TTC549 (cell line): ENCODE measurements around the gene MYO3B.
"Not testable (repeated sequence)": the region's sequence is repeated elsewhere in the genome, so short reads cannot be mapped to it uniquely, and the experiment has no call there.

ENCODE experiments used
- FAIRE-seq: peaks from 2 replicates; lab custom pipeline; 2012; peaks lifted over from hg19 to GRCh38; lab: Jason Lieb, UNC

The MYO3B gene

DNA sequence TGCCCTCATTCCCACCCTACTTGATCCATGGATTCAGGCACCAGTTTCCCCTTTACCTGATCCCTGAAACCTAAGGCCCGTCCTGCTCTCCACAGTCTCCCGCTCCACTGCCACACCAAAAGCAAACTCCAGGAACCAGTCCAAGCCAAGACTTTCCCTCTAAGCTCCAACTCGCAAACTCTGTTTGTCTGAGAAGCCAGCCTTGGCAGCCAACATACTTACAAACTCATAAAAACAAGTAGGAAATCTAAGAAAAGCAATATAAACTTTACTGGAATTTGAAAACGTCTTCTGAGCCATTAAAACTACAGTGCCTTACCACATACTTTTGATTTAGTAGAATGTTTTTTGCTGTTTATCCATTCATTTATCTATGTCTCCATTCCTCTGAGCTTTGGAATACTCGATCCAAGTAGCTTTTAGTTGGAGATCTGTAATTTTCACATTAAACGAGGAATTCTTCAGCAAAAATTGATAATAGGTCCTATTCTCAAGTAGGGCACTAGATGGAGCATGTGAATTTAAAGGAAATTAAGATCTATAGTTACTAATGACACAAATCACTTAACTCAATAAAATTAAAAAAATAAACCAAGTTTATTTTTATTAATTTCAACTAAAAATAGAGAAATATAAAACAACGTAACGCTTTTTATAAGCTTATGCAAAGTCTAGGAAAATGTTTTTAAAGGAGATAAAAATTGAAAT lies 199.7 kb downstream of the MYO3B start:
- peak; percentile 73 for FAIRE-seq

DNA sequence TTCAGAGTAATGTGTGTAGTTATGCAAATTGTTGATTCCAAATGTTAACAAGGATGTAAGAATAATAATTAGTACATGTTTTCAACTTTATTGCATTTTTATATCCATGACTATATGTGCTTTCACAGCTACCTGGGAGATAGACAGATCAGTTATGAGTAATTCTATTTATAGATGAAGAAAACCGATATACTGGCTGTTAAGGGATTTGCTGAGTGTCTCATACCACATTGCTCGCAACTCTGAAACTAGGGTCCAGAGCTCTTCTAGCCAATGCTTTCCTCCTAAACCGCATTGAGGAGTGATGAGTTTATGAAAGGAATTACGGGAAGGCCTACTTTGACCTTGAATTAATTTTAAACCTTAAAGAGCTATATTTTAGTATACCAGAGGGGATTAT lies 202.3 kb downstream of the MYO3B start:
- no peak for FAIRE-seq

DNA sequence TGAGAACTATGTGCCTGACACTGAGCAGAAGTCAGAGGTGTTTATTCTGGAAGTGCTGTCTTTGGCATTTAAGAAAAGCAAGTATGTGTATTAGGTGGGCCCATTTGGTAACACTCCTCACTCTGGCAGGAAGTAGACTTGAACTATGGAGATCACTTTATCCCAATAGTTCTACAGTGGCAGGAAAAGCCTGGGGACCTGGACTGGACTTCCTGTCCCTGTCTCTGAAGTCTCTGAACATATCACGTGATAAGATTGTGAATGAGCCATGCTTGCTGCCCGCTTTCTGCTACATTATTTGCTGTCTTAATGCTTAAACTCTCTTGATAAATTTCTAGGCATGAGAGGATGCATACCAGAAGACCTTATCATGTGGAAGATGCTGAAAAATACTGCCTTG lies 203.7 kb downstream of the MYO3B start:
- FAIRE-seq: no peak

DNA sequence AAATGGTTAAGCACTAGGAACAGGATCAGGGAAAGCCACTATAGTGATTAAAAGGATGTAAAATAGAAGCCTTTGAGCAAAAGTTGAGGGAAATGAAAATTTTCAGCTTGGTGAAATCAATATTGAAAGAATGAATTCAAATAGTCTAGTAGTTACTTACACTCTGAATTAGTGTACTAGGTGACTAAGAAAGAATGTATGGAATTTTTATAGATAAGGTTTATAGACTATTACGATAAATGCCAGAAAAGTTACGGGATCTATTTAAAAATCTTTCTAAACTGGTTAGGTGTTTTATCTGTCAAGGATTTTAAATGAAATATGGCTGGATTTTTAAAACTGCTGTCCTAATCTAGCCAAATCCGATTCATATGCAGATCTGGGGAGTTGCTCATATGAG lies 208.6 kb downstream of the MYO3B start:
- FAIRE-seq: no peak

DNA sequence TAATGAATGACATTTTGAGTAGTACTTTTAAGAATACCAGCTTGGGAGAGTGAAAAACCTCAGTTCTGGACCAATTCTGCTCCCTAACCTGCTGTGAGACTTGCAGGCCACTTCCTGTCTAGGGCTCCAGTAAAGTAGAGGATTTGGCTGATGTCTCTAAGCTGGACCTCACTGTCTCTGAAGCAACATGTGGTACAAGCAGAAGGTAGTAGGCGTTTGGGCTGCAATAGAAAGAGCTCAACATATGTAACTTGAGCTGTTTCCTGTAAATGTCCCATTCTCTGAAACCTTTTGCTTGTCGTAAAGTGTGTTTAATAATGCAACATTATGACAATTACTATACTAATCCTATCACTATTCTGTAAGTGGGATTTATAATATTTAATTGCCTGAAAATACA lies 213.1 kb downstream of the MYO3B start:
- FAIRE-seq: no peak

DNA sequence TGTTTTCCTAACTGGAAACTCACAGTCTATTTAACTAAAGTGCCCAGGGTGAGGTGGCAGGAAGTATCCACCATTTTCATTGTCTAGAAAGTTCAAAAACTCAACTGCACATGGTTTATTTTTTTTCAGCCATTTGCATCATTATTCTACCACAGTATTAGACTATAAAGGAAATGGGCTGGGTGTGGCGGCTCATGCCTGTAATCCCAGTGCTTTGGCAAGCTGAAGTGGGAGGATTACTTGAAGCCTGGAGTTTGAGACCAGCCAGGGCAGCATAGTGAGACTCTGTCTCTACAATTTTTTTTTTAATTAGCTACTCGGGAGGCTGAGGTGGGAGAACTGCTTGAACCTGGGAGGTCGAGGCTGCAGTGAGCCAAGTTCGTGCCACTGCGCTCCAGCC lies 213.8 kb downstream of the MYO3B start:
- FAIRE-seq: no peak

DNA sequence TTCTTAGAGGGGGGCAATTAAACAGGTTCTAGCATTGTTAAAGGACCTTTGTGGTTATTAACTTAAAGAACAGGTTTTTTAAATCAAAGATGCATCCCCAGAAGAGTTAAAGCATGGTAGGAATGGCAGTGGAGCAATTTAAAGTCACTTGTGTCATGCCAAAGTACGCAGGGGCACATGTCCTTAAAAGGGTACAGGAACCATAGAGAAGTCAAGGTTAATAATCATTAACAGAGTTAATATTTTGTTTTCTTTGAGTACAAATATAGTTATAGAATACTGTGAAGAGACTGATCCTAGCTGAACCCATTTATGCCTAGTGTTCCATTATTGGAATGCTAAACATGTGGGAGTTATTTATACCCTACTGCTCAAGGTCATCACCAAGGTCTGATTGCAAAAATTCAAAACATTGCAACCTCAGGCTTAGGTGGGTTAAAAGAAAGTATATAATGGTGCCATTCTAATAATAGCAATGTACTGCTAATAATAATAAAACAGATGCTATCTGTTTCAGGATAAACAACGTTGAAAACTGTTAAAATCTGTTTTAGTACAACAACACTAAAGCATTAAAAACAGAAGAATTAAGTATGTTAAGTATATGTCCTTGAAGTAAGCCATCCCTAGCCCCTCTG lies 216.0 kb downstream of the MYO3B start:
- no peak for FAIRE-seq

DNA sequence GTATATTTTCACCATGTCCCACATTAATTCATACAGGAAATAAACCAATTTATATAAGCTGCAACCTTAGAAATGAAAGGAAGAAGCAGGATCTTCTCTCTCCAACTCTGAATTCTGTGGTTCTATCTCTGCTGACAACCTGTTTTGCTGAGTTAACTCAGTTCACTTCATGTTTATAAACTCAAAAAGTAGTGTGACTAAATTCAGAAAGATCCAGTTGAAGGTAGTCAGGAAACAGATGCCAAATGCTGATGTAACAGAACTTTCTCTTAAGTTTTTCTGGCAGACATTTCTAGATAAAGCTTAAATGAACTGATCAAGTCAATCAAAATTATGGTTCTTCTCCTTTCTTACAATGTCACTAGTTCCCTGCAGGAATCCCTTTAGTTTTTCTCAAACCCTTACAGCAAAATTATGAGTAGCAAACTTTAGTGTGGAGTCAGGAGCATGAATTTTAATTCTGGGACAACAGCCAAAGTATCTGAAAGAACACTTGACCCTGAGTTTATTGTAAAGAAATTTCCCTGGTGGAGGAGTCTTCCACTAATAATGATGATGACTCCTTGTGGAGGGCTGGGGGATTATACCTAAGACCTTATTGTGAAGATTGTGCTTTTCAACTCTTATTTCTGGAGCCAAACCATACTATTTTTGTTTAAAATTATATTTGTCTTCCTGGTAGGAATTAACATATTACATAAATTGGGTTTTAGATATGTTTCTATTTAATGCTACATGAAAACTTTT lies 216.9 kb downstream of the MYO3B start:
- FAIRE-seq: no peak

DNA sequence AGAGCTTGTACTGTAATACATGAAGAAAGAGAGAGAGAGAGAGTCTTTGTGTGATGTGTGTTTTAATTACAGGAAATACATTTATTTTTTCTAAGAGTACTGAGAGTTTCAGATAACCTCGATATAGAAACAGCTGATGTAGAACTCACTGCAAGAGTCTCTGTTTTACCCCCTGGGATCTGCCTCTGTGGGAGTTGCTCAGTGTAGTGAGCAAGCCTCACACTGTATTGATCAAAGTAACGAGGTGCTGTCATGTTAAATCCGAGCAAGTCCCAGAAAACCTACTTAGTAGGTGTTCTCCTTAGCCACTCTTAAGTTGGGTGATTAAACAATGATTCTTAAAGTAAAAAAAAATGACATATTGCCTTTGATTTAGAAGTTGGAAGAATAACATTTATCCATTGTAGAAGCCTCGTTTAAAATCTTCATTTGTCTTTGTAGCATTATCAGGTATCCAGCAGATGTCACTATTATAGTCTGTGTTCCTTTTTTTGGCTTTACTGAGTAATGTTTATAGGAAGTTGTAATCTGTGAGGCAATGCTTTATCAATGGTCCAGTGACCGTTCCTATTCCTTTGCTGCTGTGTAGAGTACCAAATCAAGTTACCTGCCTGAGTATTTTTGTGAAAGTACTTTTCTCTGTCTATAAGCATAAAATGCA lies 219.0 kb downstream of the MYO3B start:
- FAIRE-seq: peak; percentile 49

DNA sequence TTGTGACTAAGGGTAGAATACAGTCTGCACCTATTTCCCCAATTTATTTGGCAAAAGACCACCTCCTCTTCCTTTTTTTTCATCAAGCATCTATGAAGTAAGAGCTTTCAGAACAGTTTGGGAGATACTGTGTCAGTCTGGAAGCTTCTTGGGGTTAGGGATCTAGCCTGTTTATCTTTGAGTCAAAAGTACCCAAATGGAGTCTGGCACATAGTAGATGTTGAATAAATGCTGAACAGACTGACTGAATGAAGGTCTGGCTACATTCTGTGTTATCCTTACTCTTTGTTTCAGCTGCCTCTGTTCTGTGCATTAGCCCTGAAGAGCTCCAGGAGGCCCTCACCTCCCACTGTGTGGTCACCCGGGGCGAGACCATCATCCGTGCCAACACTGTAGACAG lies 223.2 kb downstream of the MYO3B start:
- no peak for FAIRE-seq

DNA sequence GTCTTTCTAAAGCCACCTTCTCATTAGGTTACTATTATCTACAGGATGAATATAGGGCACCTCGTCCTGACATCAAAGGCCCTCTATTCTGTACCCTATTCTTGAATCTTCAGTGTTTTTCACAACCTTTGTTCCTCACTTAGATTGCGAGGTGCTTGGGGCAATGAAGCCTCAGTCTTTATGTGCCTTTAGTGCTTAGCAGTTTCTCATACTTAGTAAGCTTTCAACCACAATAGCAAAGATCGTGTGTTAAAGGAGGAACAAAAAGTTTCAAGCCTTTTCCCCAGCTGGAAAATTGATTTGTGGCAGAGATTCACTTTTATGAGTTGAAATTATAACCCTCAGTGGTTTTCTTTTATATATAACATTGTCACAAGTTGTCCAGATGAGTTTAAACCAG lies 226.9 kb downstream of the MYO3B start:
- FAIRE-seq: no peak

DNA sequence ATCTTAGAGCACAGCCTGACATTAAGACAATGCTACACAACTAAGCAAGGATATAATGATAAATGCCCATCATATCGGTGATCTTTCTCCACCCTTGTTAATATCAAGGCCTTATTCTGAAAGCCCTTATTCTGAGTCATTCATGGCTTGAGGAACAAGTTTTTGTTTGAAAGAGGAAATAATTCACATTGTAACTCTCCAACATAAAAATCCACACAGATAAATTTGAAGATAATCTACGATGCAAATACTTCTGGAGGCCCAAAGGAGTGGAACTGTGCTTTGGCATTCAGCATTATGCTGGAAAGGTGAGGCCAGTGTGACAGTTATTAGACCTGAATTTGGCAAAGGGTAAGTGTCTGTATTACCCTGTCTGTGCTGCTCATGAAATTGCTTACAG lies 227.4 kb downstream of the MYO3B start:
- FAIRE-seq: no peak

DNA sequence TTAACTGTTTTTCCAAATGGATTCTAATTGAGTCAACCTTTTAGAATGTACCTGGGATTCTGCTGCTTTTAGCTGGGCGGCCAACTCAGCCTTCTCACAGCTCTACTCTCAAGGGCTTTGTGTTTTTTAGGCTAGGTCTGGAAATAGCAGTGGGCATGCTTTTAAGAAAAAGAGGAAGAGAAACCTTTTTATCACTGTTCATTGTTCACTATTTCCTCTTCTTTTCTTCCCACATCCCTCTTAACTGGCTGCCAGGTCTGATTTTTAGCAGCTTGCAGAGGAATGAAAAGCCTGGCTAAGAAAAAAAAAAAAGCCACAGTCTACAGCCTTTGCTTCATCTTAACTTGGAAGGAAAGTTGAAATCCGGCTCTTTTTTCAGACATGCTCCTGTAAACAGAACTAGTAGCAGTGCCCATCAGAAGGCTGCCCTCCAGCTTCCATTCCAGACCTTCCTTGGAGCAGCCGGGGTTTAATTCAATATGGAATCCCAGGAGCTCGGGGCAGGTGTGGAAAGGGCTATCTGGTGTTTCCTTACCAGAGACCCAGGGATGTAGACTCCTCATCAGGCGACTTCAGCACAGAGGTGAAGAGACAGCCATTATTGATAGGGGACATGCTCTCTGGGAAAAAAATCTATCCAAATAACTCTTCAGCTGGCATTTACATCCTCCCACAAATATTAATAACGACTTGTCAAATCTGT lies 230.7 kb downstream of the MYO3B start:
- no peak for FAIRE-seq

DNA sequence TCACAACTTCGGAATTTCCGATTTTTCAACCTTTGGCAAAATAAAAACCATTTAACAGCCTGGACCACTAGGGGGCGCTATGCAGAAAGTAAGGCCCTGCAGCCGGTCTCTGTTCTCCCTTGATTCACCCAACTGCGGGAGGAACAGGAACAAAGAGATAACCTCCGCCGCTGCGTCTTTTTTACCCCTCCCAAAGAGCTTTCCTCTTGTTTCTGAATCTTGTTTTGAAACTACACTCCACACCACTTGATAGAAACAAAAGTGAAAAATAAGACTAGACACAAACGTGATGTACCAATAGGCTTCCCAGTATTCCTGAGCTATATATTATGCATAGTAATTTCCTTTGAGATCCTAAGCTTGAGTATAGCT lies 231.2 kb downstream of the MYO3B start:
- peak; percentile 62 for FAIRE-seq

DNA sequence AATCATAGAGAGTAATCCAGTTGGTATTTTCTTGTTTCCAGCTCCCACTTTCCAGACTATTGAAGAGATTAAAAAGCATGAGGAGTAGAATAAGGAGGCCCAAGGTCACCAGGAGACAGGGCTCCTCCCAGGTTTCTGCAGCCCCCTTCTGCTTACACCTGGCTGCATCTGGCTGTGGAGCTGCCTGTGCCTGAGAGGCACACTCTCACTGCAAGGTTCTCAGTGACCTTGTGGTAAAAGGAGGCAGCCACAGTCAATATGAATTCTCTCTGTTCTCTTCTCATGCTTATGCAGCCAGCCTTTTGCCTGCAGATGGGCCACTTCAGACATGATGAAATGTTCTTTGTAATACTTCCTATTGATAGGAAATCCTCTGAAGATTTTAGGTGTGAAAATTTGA lies 233.7 kb downstream of the MYO3B start:
- FAIRE-seq: no peak

DNA sequence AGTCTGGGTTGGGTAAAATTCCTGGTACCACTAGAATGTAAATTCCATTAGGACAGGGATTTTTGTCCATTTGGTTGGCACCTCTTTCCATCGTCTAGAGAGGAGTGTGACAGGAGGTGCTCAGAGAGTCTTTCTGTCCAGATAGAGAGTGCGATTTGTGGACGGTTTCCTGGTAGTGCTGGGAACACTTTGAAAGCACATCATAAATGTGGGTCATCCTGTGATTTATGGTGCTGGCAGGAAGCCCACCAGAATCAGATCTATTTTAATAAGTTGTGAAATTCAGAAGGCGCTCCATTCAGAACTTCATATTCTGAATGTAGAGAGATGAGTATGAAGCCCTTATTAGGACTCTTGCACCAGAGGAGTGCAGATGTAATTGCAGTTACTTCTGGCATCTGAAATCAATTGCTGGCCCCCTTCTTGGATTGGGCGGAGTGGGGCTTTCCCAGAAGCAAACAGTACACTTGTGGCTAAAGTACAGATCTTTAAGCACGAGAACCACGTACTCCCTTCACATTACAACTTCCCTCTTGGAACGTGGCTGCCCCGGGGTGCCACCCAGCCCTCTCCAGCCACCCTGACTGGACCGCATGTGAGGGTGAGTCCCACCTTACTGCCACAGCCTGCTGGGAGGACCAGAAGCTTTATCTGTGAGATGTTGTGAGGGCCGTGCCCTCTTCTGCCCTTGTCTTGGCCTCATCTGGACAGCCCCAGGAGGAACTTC lies 243.2 kb downstream of the MYO3B start:
- no peak for FAIRE-seq

DNA sequence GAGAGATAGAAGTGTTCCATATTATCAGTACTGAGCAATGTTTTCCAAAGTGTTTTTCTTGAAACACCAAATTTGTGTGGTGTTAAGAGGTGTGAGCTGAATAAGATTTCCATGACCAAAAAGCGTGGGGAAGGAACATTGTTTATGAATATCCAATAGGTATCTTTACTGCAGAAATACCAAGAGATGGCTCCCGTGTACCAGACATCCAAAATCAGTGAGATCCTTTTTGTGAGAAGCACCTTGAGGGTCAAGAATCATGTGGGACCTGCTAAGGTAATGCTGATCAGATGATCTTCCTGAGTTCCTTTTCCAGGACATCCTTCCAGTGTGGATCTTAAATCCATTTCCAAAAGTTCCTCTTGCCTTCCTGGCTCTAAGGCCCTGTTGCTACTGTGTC lies 246.0 kb downstream of the MYO3B start:
- FAIRE-seq: no peak

DNA sequence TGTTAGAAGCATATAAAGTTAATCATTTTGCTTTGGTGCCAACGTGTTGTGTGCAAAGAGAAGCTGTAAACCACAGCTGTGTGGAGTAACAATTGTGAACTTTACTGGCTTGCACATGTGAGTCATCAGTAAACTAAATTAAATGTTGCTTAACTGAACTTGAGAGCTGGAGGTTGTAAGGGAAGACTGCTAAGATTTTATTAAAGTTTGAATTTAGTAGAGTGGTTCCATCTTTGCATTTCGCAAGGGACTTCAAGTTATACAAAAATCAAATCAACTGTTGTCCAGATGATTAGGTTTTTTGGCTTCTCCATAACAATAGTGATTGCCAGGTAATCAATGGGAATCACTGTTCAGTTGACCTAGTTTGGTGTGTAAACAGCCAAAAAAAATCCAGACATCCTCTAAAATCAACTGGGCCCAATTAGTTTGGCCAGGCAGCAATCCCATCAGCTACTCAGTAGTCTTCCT lies 247.4 kb downstream of the MYO3B start:
- no peak for FAIRE-seq

DNA sequence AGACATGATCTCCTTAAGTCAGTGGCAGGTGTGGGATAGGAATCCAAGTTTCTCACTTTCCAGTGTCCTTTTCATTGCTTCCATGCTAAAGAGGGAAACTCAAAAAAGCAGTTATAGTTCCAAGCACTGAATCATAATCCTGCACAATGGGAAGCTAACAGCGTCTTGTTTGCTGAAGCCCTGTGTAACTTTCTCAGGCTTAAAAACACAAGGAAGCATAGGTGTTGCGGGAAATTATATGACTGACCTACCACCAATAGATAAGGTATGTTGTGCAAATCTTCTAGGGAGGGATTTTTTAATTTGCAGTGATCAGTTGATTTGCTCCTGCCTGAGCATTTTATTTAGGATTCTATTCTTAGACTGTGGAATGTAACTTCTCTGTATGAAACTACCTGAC lies 250.9 kb downstream of the MYO3B start:
- FAIRE-seq: no peak

DNA sequence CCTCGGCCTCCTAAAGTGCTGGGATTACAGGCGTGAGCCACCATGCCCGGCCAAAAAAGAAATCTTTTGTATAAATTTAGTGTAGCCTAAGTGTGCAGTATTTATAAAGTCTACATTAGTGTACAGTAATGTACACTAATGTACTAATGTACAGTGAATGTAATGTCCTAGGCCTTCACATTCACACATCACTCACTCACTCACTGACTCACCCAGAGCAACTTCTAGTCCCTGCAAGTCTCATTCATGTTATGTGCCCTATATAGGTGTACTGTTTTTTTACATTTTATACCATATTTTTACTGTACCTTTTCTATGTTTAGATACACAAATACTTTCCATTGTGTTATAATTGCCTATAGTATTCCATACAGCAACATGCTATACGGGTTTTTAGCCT lies 254.9 kb downstream of the MYO3B start:
- no peak for FAIRE-seq

DNA sequence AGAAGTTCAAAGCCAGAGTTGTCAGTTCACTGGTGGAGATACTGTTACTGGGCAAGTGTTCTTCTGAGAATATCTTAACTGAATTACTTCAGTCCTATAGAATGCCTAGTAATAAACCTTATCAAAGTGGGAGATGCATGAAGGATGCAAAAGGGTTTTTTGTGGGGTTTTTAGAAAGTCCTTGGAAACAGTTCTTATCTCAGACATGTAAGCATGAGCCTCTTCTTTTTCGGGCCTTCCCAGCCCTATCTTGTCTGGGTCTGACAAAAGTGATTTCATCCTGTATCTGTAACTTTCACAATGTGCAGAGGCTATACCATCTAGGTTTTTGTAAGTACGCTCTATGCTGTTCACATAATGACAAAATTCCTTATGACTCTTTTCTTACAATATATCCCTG lies 255.5 kb downstream of the MYO3B start:
- FAIRE-seq: no peak

DNA sequence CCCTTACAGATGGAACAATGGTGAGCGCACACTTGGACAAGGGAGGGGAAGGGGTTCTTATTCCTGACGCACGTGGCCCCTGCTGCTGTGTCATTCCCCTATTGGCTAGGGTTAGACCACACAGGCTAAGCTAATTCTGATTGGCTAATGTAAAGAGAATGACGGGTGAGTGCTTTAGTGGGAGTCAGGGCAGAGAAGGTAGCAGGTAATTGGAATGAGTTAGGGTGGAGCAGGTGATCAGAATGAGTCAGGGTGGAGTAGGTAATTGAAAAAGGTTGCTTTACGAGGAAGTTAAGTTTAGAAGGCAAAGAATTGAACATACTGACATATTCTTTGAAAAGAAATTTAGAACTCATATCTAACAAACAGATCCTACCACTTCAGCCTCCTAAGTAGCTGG lies 256.4 kb downstream of the MYO3B start:
- FAIRE-seq: not testable (repeated sequence)
